ENCODE measurements around the gene NEK6.
"Not testable (repeated sequence)": the region's sequence is repeated elsewhere in the genome, so short reads cannot be mapped to it uniquely, and the experiment has no call there.

The NEK6 gene

GRCh38 chr9:124222918-124223720, 34.6 kb upstream of the NEK6 start:
- Histone ChIP-seq H3K9ac (0 out of 2 replicates have a peak overlapping the region, but pooled peaks have one; percentile 12), H4K20me1 (no peaks in the 10 kb centered on the region), H3K4me2 (peak overlapping the region; percentile 93), H3K4me1 (peaks cover 75% of the 10 kb centered on the region), H3K4me3 (no peak overlapping the region), H3K36me3 (no peaks in the 10 kb centered on the region), H3K9me3 (no peaks in the 10 kb centered on the region), H3K27ac (peak overlapping the region; percentile 99), H3K27me3 (no peaks in the 10 kb centered on the region)
- TF ChIP-seq Cebpa-rat (IDR thresholded peaks at IDR 0.05): peak; percentile 93

- Histone ChIP-seq H3K27me3 (no peaks in the 10 kb centered on the region), H3K36me3 (no peaks in the 10 kb centered on the region), H3K9ac (no peak overlapping the region)
These were observed 31.8 kb upstream of the NEK6 start for GRCh38 chr9:124225945-124226344.

DNA sequence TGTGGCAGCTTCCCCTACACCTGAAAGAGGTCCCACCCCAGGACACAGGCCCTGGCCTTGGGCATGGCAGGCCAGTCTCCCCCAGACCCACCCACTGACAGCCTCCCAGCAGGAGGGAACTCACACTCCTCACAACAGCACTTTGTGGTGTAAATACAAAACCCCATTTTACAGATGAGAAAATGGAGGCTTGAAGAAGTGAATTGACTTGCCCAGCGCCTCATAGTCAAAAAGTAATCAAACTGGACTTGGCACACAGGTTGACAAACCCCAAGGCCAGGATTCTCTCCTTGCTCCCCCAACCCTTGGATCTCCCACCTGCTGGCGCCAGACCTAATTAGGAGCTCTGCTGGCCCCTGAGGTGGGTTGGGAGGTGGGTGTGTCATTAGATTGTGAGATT, 29.2 kb upstream of the NEK6 start:
- Histone ChIP-seq H3K27me3 (no peaks in the 10 kb centered on the region), H4K20me1 (no peaks in the 10 kb centered on the region), H3K9ac (no peak overlapping the region), H3K9me3 (no peaks in the 10 kb centered on the region), H3K4me1 (peaks cover 29% of the 10 kb centered on the region), H3K4me2 (no peak overlapping the region), H3K4me3 (no peak overlapping the region), H3K36me3 (no peaks in the 10 kb centered on the region), H3K27ac (no peak overlapping the region)
- TF ChIP-seq Cebpa-rat (IDR thresholded peaks at IDR 0.05): no peak

More at GRCh38 chr9:124225945-124226344, 31.8 kb upstream of the NEK6 start:
- Histone ChIP-seq H4K20me1 (no peaks in the 10 kb centered on the region), H3K4me2 (no peak overlapping the region), H3K4me3 (no peak overlapping the region), H3K27ac (no peak overlapping the region), H3K4me1 (peaks cover 55% of the 10 kb centered on the region), H3K9me3 (no peaks in the 10 kb centered on the region)
- TF ChIP-seq Cebpa-rat (IDR thresholded peaks at IDR 0.05): no peak

DNA sequence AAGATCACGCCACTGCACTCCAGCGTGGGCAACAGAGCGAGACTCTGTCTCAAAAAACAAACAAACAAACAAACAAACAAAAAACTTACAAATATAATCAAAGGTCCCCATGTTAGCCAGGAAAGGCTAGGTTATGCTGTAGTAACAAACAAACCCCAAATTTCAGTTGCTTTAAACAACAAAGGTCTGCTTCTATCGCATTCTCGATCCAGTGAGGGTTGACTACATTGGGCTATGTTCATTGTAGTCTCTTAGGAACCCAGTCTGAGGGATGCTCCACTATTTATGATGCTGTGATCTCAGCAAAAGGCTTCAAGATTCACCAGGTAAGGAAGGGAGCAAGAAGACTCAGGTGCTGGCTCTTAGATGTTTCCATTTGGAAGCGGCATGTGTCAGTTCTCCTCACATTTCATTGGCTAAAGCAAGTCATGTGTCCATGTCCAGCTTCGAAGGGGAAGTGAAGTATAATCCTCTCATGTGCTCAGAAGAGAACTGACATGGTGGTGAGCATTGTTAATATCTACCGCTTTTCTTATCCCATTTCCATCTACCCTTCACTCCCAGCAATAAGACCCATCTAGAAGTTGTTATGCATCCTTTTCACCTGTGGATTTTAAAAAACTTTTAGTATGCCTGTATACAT, 26.5 kb upstream of the NEK6 start:
- Histone ChIP-seq H4K20me1 (no peaks in the 10 kb centered on the region), H3K36me3 (no peaks in the 10 kb centered on the region), H3K27ac (no peak overlapping the region), H3K9ac (no peak overlapping the region), H3K4me2 (no peak overlapping the region), H3K4me3 (no peak overlapping the region), H3K4me1 (peaks cover 8% of the 10 kb centered on the region), H3K27me3 (no peaks in the 10 kb centered on the region), H3K9me3 (peaks cover 8% of the 10 kb centered on the region; the same call in 1 of the 2 replicates)
- no peak for TF ChIP-seq Cebpa-rat (IDR thresholded peaks at IDR 0.05)

DNA sequence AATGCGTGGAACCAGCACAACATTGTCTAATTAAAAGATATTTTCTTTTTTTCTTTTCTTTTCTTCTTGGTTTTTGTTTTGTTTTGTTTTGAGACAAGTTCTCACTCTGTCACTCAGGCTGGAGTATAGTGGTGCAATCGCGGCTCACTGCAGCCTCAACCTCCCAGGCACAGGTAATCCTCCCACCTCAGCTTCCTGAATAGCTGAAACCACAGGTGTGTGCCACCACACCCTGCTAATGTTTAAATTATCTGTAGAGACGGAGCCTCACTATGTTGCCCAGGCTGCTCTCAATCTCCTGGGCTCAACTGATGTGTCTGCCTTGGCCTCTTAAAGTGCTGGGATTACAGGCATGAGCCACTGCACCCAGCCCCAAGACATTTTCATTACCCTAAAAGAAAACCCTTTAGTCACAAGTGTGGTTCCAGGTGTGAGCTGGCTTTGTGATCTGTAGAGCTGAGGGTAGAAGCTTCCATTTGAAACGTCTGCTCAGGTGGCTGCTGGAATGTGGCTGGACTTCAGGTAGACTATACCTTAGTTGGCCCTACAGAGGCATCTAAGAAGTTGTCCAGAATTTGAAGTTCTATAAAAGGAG, 19.1 kb upstream of the NEK6 start:
- Histone ChIP-seq H3K27ac (no peak overlapping the region), H4K20me1 (no peaks in the 10 kb centered on the region), H3K36me3 (no peaks in the 10 kb centered on the region), H3K9me3 (peaks cover 8% of the 10 kb centered on the region; the same call in 1 of the 2 replicates), H3K4me2 (peak overlapping the region; percentile 50), H3K4me1 (peaks cover 51% of the 10 kb centered on the region), H3K4me3 (no peak overlapping the region), H3K9ac (no peak overlapping the region), H3K27me3 (no peaks in the 10 kb centered on the region)
- TF ChIP-seq Cebpa-rat (IDR thresholded peaks at IDR 0.05): no peak

DNA sequence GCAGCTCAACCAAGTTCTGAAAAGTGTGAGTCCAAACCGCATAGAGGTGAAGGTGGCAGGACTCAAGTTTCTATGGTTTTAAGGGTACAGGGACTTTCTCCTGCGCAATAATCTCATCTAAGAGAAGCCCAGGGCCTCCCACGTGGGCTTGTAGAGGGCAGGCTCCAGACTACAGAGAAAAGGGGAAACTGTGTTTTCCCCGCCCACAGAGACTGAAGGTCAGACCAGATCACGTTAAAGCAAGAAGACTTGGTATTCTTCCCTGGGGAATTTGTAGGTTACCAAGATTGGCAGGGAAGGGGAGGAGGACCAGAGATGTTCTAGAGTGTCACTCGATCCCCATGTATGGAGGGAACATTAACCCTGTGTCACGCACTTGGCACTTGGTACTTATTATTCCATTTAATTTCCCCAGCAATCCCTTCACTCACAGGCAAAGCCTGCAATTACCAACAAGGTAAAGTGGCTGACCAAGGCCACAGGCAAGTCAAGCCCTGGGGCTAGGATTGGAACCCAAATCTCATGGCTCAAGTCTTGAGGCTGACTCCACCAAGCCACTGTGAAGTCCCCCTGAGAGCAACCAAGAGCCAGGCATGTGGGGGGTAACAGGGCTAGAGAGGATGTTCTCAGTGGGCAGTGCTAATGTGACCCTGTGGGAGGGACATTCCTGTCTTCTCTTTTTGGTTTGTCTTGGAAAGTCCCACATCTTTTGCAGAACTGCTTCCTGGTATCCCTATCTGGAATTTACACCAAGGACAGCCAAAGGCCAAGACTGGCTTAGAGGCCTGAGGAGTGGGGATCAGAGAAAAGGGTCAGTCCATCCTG, 18.3 kb upstream of the NEK6 start:
- no peak for TF ChIP-seq Cebpa-rat (IDR thresholded peaks at IDR 0.05)
- Histone ChIP-seq H3K4me3 (no peak overlapping the region), H3K36me3 (no peaks in the 10 kb centered on the region)

GRCh38 chr9:124242331-124243194, 15.2 kb upstream of the NEK6 start:
- H3K4me2 ChIP-seq: peak overlapping the region; percentile 91
- peaks cover 61% of the 10 kb centered on the region for H3K4me1 ChIP-seq
- H3K27ac ChIP-seq: peak overlapping the region; percentile 81
- peak overlapping the region; percentile 48 for H3K4me3 ChIP-seq
- H3K9ac ChIP-seq: peak overlapping the region; percentile 51
- TF ChIP-seq Cebpa-rat (IDR thresholded peaks at IDR 0.05): no peak
- H3K27me3 ChIP-seq: no peaks in the 10 kb centered on the region
- H3K9me3 ChIP-seq: no peaks in the 10 kb centered on the region
- H4K20me1 ChIP-seq: no peaks in the 10 kb centered on the region
- H3K36me3 ChIP-seq: no peaks in the 10 kb centered on the region

More for the DNA sequence above, 18.3 kb upstream of the NEK6 start:
- H3K27me3 ChIP-seq: no peaks in the 10 kb centered on the region
- H3K9ac ChIP-seq: no peak overlapping the region
- H4K20me1 ChIP-seq: no peaks in the 10 kb centered on the region
- H3K27ac ChIP-seq: peak overlapping the region; percentile 1; the same call in 1 of the 2 replicates
- H3K4me2 ChIP-seq: peak overlapping the region; percentile 50
- peaks cover 60% of the 10 kb centered on the region for H3K4me1 ChIP-seq
- H3K9me3 ChIP-seq: peaks cover 2% of the 10 kb centered on the region; the same call in 1 of the 2 replicates

DNA sequence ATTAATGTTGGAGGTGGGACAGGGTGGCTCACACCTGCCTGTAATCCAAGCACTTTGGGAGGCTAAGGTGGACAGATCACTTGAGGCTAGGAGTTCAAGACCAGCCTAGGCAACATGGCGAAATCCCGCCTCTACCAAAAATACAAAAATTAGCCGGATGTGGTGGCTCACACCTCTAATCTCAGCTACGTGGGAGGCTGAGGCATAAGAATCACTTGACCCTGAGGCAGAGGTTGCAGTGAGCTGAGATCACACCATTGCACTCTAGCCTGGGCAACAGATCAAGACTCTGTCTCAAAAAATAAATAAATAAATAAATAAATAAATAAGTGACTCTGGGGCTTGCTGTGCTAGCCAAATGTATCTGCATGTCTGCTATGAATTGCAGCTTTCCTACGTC, 10.4 kb upstream of the NEK6 start:
- not testable (repeated sequence) for H3K4me2 ChIP-seq

DNA sequence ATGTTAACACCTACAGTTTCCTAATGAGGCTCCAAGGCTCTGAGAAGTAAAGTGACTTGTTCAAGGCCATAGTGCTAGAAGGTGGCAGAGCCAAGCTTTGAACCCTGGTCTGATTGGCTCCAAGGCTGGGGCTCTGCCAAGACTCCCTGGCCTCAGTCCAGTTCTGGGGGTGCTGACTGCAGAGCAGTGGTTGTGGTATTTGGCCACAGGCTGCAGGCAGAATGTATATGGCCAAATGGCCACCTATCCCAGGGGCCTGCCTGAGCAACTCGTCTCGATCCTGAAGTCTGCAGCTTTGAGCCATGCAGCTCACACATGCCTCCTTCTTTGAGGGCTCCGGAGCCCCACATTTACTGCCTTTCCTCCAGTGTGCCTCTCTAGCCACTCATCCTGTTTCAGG, 9.7 kb upstream of the NEK6 start:
- Histone ChIP-seq H3K9me3 (no peaks in the 10 kb centered on the region), H3K27me3 (no peaks in the 10 kb centered on the region), H3K4me3 (no peak overlapping the region), H3K4me2 (no peak overlapping the region), H3K36me3 (no peaks in the 10 kb centered on the region), H3K4me1 (peaks cover 28% of the 10 kb centered on the region), H3K27ac (no peak overlapping the region), H3K9ac (no peak overlapping the region), H4K20me1 (no peaks in the 10 kb centered on the region)
- TF ChIP-seq Cebpa-rat (IDR thresholded peaks at IDR 0.05): no peak

More for the DNA sequence above, 10.4 kb upstream of the NEK6 start:
- not testable (repeated sequence) for H3K9me3 ChIP-seq, H3K36me3 ChIP-seq, H4K20me1 ChIP-seq, H3K27me3 ChIP-seq, H3K27ac ChIP-seq, H3K9ac ChIP-seq, H3K4me3 ChIP-seq
- H3K4me1 ChIP-seq: peaks cover 34% of the 10 kb centered on the region
